ENCODE measurements around the gene RIC1.

GRCh38 chr9:5670079-5670478 is 41.2 kb downstream of the RIC1 start:
- TF ChIP-seq POLR2A (IDR thresholded peaks at IDR 0.05): no peak
- no peak for TF ChIP-seq CTCF (IDR thresholded peaks at IDR 0.05)

Data from prostate gland (tissue), 2 donors.